VCaP (cell line): ENCODE data around the gene CAPN5.

ENCODE experiments used
- H3K27ac ChIP-seq: fragments of 450-650 bp; 2 replicates; pipeline ENCODE4 v1.5.1; 2017
- CTCF ChIP-seq: fragments of 450-650 bp; conservative IDR thresholded peaks from 2 replicates; pipeline ENCODE4 v1.5.1; 2017; ENCODE audit warnings: mild to moderate bottlenecking, moderate library complexity

The CAPN5 gene

GRCh38 chr11:77066229-77067042 lies at the start of gene CAPN5:
Gene CAPN5 (plus strand): TSS chr11:77066971. CDS start chr11:77084887, 17,916 bp downstream.
- peak within 1 kb of the TSS; percentile 95 for H3K27ac ChIP-seq
- peak; percentile 57 for TF ChIP-seq CTCF

- peak overlapping the region; percentile 94 for H3K27ac ChIP-seq
Observed at GRCh38 chr11:77018396-77018924, 48.3 kb upstream of the CAPN5 start.

- H3K27ac ChIP-seq: peak overlapping the region; percentile 94
- no peak for TF ChIP-seq CTCF
Observed at GRCh38 chr11:77019976-77020595, 46.7 kb upstream of the CAPN5 start.

GRCh38 chr11:77020734-77021133 lies 46.0 kb upstream of the CAPN5 start:
- peak overlapping the region; percentile 94 for H3K27ac ChIP-seq
- TF ChIP-seq CTCF: no peak

- TF ChIP-seq CTCF: no peak
- H3K27ac ChIP-seq: no peak overlapping the region
Observed at GRCh38 chr11:77024745-77025144, 42.0 kb upstream of the CAPN5 start.

- no peak for TF ChIP-seq CTCF
Observed at GRCh38 chr11:77026221-77026620, 40.5 kb upstream of the CAPN5 start.

GRCh38 chr11:77026743-77027142 lies 40.0 kb upstream of the CAPN5 start:
- no peak for TF ChIP-seq CTCF
- no peak overlapping the region for H3K27ac ChIP-seq

More at GRCh38 chr11:77026221-77026620, 40.5 kb upstream of the CAPN5 start:
- no peak overlapping the region for H3K27ac ChIP-seq
